ENCODE results near the gene BCKDHB. TPM values are rescaled to one million over a fixed set of nuclear protein-coding genes. Genes with fewer than 3 reads are reported as not detected.

The BCKDHB gene
- polyA plus RNA-seq, 1 of the 3 experiments (the other 2 are of a cell fraction), result 19.9 TPM

- TF ChIP-seq SMC3 (IDR thresholded peaks at IDR 0.05; ENCODE audit: low read depth, low read length) (no peak), USF2 (IDR thresholded peaks at IDR 0.05; ENCODE audit: borderline replicate concordance, low read depth, low read length) (no peak), EP300 (IDR thresholded peaks at IDR 0.05; ENCODE audit: borderline replicate concordance in 1 of 2, low read depth in 1 of 2, low read length in 1 of 2) (no peak), RXRA (IDR thresholded peaks at IDR 0.05; ENCODE audit: borderline replicate concordance, low read depth) (no peak), ELF1 (IDR thresholded peaks at IDR 0.05) (no peak), MEF2A (IDR thresholded peaks at IDR 0.05; ENCODE audit: borderline replicate concordance, low read depth) (no peak)
- WGBS (ENCODE audit: low lambda C conversion rate), result 91% methylated on average over 4 of the region's 4 CpGs
- no peak for DNase-seq
- CTCF ChIA-PET, result no interaction called here
- no peaks in the 10 kb centered on the region for H3K9me3 ChIP-seq
- no peaks in the 10 kb centered on the region for H3K9me2 ChIP-seq
- peaks cover 0 to 2% of the 10 kb centered on the region in 2 experiments for H3K36me3 ChIP-seq (replicated peaks in 1 of 2; ENCODE audit: control insufficient read depth in 1 of 2, insufficient read depth in 2 of 2, low read length in 1 of 2)
- H3K4me2 ChIP-seq, result no peak overlapping the region
- H3K9ac ChIP-seq, result no peak overlapping the region
- H3K27ac ChIP-seq (ENCODE audit: low read depth in 2 of 2, low read length in 1 of 2), result no peak overlapping the region
- H3F3A ChIP-seq (replicated peaks; ENCODE audit: insufficient read depth), result peaks cover 3% of the 10 kb centered on the region
- no peak overlapping the region for H3K4me3 ChIP-seq (ENCODE audit: low read depth in 2 of 2, low read length in 1 of 2)
- H3K27me3 ChIP-seq (ENCODE audit: insufficient read depth), result no peaks in the 10 kb centered on the region
- peaks cover 0 to 3% of the 10 kb centered on the region in 2 experiments; a peak in 3 of 4 replicates for H3K4me1 ChIP-seq (ENCODE audit: control insufficient read depth in 1 of 2, insufficient read depth in 2 of 2, low read depth in 1 of 2, low read length in 1 of 2)
- H2AFZ ChIP-seq (ENCODE audit: low read depth), result no peak overlapping the region
- no peaks in the 10 kb centered on the region for H4K20me1 ChIP-seq (ENCODE audit: insufficient read depth)
- no peaks in the 10 kb centered on the region for H3K79me2 ChIP-seq (ENCODE audit: insufficient read depth)
- POLR2A ChIA-PET, result no interaction called here
These were observed 233.8 kb downstream of the BCKDHB start for GRCh38 chr6:80340280-80340679.

- Histone ChIP-seq H3K9ac (no peak overlapping the region), H3K9me3 (no peaks in the 10 kb centered on the region), H3K4me1 (ENCODE audit: control insufficient read depth in 1 of 2, insufficient read depth in 2 of 2, low read depth in 1 of 2, low read length in 1 of 2) (no peaks in the 10 kb centered on the region; a peak in 3 of 4 replicates), H3K36me3 (replicated peaks in 1 of 2; ENCODE audit: control insufficient read depth in 1 of 2, insufficient read depth in 2 of 2, low read length in 1 of 2) (peaks cover 0 to 2% of the 10 kb centered on the region in 2 experiments), H3K27me3 (ENCODE audit: insufficient read depth) (no peaks in the 10 kb centered on the region), H3K4me3 (ENCODE audit: low read depth in 2 of 2, low read length in 1 of 2) (no peak overlapping the region), H3F3A (replicated peaks; ENCODE audit: insufficient read depth) (peaks cover 3% of the 10 kb centered on the region), H3K4me2 (no peak overlapping the region), H3K27ac (ENCODE audit: low read depth in 2 of 2, low read length in 1 of 2) (no peak overlapping the region), H4K20me1 (ENCODE audit: insufficient read depth) (no peaks in the 10 kb centered on the region), H3K9me2 (no peaks in the 10 kb centered on the region), H3K79me2 (ENCODE audit: insufficient read depth) (no peaks in the 10 kb centered on the region), H2AFZ (ENCODE audit: low read depth) (no peak overlapping the region)
- POLR2A ChIA-PET, result no interaction called here
- 77% methylated on average over 5 of the region's 5 CpGs for WGBS (ENCODE audit: low lambda C conversion rate)
- no peak for TF ChIP-seq ZBTB33 (IDR thresholded peaks at IDR 0.05; ENCODE audit: borderline replicate concordance, low read depth)
- TF ChIP-seq FOXM1 (IDR thresholded peaks at IDR 0.05; ENCODE audit: low read depth), result no peak
- TF ChIP-seq NRF1 (IDR thresholded peaks at IDR 0.05; ENCODE audit: low read depth, low read length), result no peak
- TF ChIP-seq MAX (IDR thresholded peaks at IDR 0.05; ENCODE audit: low read depth), result no peak
- TF ChIP-seq RFX5 (IDR thresholded peaks at IDR 0.05; ENCODE audit: low read length), result no peak
- TF ChIP-seq GATA2 (CRISPR knock-in tag; IDR thresholded peaks at IDR 0.05), result no peak
- no peak for TF ChIP-seq EP300 (IDR thresholded peaks at IDR 0.05; ENCODE audit: borderline replicate concordance in 1 of 2, low read depth in 1 of 2, low read length in 1 of 2)
- no peak for TF ChIP-seq TAF1 (IDR thresholded peaks at IDR 0.05; ENCODE audit: borderline replicate concordance, low read depth, low read length)
- CTCF ChIA-PET, result no interaction called here
- no peak for DNase-seq
These were observed 234.2 kb downstream of the BCKDHB start for GRCh38 chr6:80340686-80341085.

Data from SK-N-SH (cell line).